Neural progenitor cell (in vitro differentiated cells): ENCODE results near the gene FGFR2. TPM values are rescaled to one million over a fixed set of nuclear protein-coding genes. Genes with fewer than 3 reads are reported as not detected.

Experiments
- DNase-seq: peaks from one replicate; pipeline ENCODE4 v3.0.0-alpha.2; 2016; ENCODE audit warnings: low spot score
- H2AFZ ChIP-seq: fragments of 200-600 bp; sonication (generic); replicated peaks from 2 replicates; pipeline ENCODE4 v1.6.1; 2016; ENCODE audit warnings: antibody characterized with exemption
- H3F3A ChIP-seq: fragments of 200-600 bp; sonication (generic); 2 replicates; pipeline ENCODE4 v1.6.1; 2016; ENCODE audit warnings: antibody characterized with exemption, low read depth
- H3K27ac ChIP-seq: fragments of 200-600 bp; sonication (generic); 2 replicates; pipeline ENCODE4 v1.5.1; 2016; ENCODE audit warnings: mild to moderate bottlenecking
- H3K27me3 ChIP-seq: fragments of 200-600 bp; sonication (generic); 2 replicates; pipeline ENCODE4 v1.6.1; 2016; ENCODE audit warnings: mild to moderate bottlenecking, moderate library complexity
- H3K36me3 ChIP-seq: fragments of 200-600 bp; sonication (generic); 2 replicates; pipeline ENCODE4 v1.5.1; 2016
- H3K4me1 ChIP-seq: fragments of 200-600 bp; sonication (generic); 2 replicates; pipeline ENCODE4 v1.6.1; 2016; ENCODE audit warnings: mixed run types
- H3K4me2 ChIP-seq: fragments of 200-600 bp; sonication (generic); 2 replicates; pipeline ENCODE4 v1.6.1; 2016
- H3K4me3 ChIP-seq: fragments of 200-600 bp; sonication (generic); 2 replicates; pipeline ENCODE4 v1.5.1; 2016
- H3K79me2 ChIP-seq: fragments of 200-600 bp; sonication (generic); 2 replicates; pipeline ENCODE4 v1.6.1; 2016; ENCODE audit warnings: low read depth
- H3K9ac ChIP-seq: fragments of 200-600 bp; sonication (generic); 2 replicates; pipeline ENCODE4 v1.6.1; 2016
- H3K9me3 ChIP-seq: fragments of 200-600 bp; sonication (generic); 2 replicates; pipeline ENCODE4 v1.5.1; 2016; ENCODE audit warnings: low read depth
- H4K20me1 ChIP-seq: fragments of 200-600 bp; sonication (generic); 2 replicates; pipeline ENCODE4 v1.6.1; 2016; ENCODE audit warnings: low read depth
- H3K27ac Mint-ChIP-seq: 3 replicates; pipeline ENCODE4 v1.8.0; 2021; ENCODE audit warnings: mixed read lengths
- H3K27me3 Mint-ChIP-seq: 2 replicates; pipeline ENCODE4 v1.8.0; 2022; ENCODE audit warnings: low read depth, mild to moderate bottlenecking, inconsistent platforms, moderate library complexity, mixed read lengths; ENCODE audit not compliant: insufficient read depth
- H3K36me3 Mint-ChIP-seq: 3 replicates; pipeline ENCODE4 v1.8.0; 2021; ENCODE audit warnings: mixed read lengths
- H3K4me1 Mint-ChIP-seq: 3 replicates; pipeline ENCODE4 v1.8.0; 2021; ENCODE audit warnings: mixed read lengths
- H3K4me3 Mint-ChIP-seq: 3 replicates; pipeline ENCODE4 v1.8.0; 2021; ENCODE audit warnings: mild to moderate bottlenecking, moderate library complexity, mixed read lengths
- H3K9me3 Mint-ChIP-seq: 3 replicates; pipeline ENCODE4 v1.8.0; 2020; ENCODE audit warnings: mixed read lengths
- CTCF ChIP-seq: fragments of 200-600 bp; sonication (generic); IDR thresholded peaks from 2 replicates; pipeline ENCODE4 v1.5.1; 2017; ENCODE audit warnings: antibody characterized with exemption, mild to moderate bottlenecking
- EZH2 ChIP-seq: fragments of 200-600 bp; sonication (generic); IDR thresholded peaks from 2 replicates; pipeline ENCODE4 v1.6.1; 2017; ENCODE audit warnings: antibody characterized with exemption, mild to moderate bottlenecking, moderate library complexity
- EZH2phosphoT487 ChIP-seq: fragments of 200-600 bp; sonication (generic); IDR thresholded peaks from 2 replicates; pipeline ENCODE4 v1.6.1; 2017; ENCODE audit warnings: antibody characterized with exemption
- total RNA-seq: library from RNA; depleted of rRNA; stranded (reverse); fragments of >200 nt; gene quantifications from 2 replicates; pipeline ENCODE4 v1.2.3, GENCODE V29; 2015; ENCODE audit warnings: low replicate concordance

The FGFR2 gene
- total RNA-seq, 1 donor from 2014 or later = 99.1 TPM

GRCh38 chr10:121484816-121485215, 113.4 kb downstream of the FGFR2 start:
- Histone ChIP-seq H3K9ac (no peak overlapping the region), H2AFZ (no peak overlapping the region), H3K9me3 (no peaks in the 10 kb centered on the region), H3K4me3 (no peak overlapping the region), H3K27me3 (no peaks in the 10 kb centered on the region), H3K27ac (no peak overlapping the region), H3K4me1 (no peaks in the 10 kb centered on the region), H3F3A (peaks cover 9% of the 10 kb centered on the region), H3K79me2 (no peaks in the 10 kb centered on the region), H4K20me1 (no peaks in the 10 kb centered on the region), H3K36me3 (peaks cover 3% of the 10 kb centered on the region), H3K4me2 (no peak overlapping the region)
- peaks cover 39% of the 10 kb centered on the region for H3K4me1 Mint-ChIP-seq
- peaks cover 4% of the 10 kb centered on the region for H3K27me3 Mint-ChIP-seq
- H3K36me3 Mint-ChIP-seq = peaks cover 69% of the 10 kb centered on the region
- H3K27ac Mint-ChIP-seq = peak overlapping the region; percentile 34
- no peak overlapping the region for H3K4me3 Mint-ChIP-seq
- no peak for TF ChIP-seq CTCF
- TF ChIP-seq EZH2phosphoT487 = no peak
- no peak for TF ChIP-seq EZH2
- H3K9me3 Mint-ChIP-seq = peaks cover 2% of the 10 kb centered on the region
- DNase-seq = no peak

- no peak overlapping the region for H2AFZ ChIP-seq
- H3K9me3 ChIP-seq = no peaks in the 10 kb centered on the region
- H3K9me3 Mint-ChIP-seq = peaks cover 2% of the 10 kb centered on the region
- H3K4me1 ChIP-seq = no peaks in the 10 kb centered on the region
- H3K27me3 Mint-ChIP-seq = peaks cover 4% of the 10 kb centered on the region
- DNase-seq = no peak
- H4K20me1 ChIP-seq = no peaks in the 10 kb centered on the region
- H3K4me3 ChIP-seq = no peak overlapping the region
- H3K4me3 Mint-ChIP-seq = no peak overlapping the region
- H3K79me2 ChIP-seq = no peaks in the 10 kb centered on the region
- H3K36me3 ChIP-seq = peaks cover 7% of the 10 kb centered on the region
- H3K9ac ChIP-seq = no peak overlapping the region
- TF ChIP-seq CTCF (no peak), EZH2phosphoT487 (no peak), EZH2 (no peak)
- H3K27ac ChIP-seq = no peak overlapping the region
- no peaks in the 10 kb centered on the region for H3K27me3 ChIP-seq
- peaks cover 69% of the 10 kb centered on the region for H3K36me3 Mint-ChIP-seq
- H3K4me2 ChIP-seq = no peak overlapping the region
- H3F3A ChIP-seq = peaks cover 9% of the 10 kb centered on the region
- H3K4me1 Mint-ChIP-seq = peaks cover 36% of the 10 kb centered on the region
- H3K27ac Mint-ChIP-seq = peak overlapping the region; percentile 34
These were observed 113.8 kb downstream of the FGFR2 start for GRCh38 chr10:121484401-121484800.

- Mint-ChIP-seq H3K9me3 (no peaks in the 10 kb centered on the region), H3K4me3 (no peak overlapping the region), H3K27ac (no peak overlapping the region), H3K4me1 (peaks cover 24% of the 10 kb centered on the region), H3K36me3 (peaks cover 57% of the 10 kb centered on the region), H3K27me3 (peaks cover 6% of the 10 kb centered on the region)
- TF ChIP-seq EZH2phosphoT487 = no peak
- TF ChIP-seq CTCF = no peak
- TF ChIP-seq EZH2 = no peak
- Histone ChIP-seq H3K4me1 (no peaks in the 10 kb centered on the region), H4K20me1 (no peaks in the 10 kb centered on the region), H3K36me3 (peaks cover 6% of the 10 kb centered on the region), H3F3A (peaks cover 17% of the 10 kb centered on the region), H3K4me3 (no peak overlapping the region), H3K9me3 (no peaks in the 10 kb centered on the region), H3K79me2 (no peaks in the 10 kb centered on the region), H3K27me3 (no peaks in the 10 kb centered on the region), H2AFZ (no peak overlapping the region), H3K4me2 (no peak overlapping the region), H3K27ac (no peak overlapping the region), H3K9ac (no peak overlapping the region)
- no peak for DNase-seq
These were observed 117.1 kb downstream of the FGFR2 start for GRCh38 chr10:121481180-121481579.
